K562 (cell line): ENCODE data around the gene MAP9. TPM values are rescaled to one million over a fixed set of nuclear protein-coding genes. Genes with fewer than 3 reads are reported as not detected.
A peak's percentile ranks its signal among the peaks of the same experiment; 100 is the strongest.

Source experiments
- ATAC-seq: fragments of 200-7000 bp; cut with Tn5 transposase; 3 replicates; pipeline ENCODE4 v1.9.1; 2020; ENCODE audit warnings: moderate library complexity
- Bru-seq: library from RNA; stranded (reverse); fragments of 400-500 nt; gene quantifications from one replicate; lab custom pipeline; 2021; lab: Mats Ljungman, UMichigan
- BruChase-seq, 2 experiments: library from RNA; stranded (reverse); fragments of 400-500 nt; gene quantifications; one replicate each; lab custom pipeline; 2021; lab: Mats Ljungman, UMichigan
- BruUV-seq: library from RNA; stranded (reverse); fragments of 400-500 nt; replicated peaks from 2 replicates; lab custom pipeline; 2021; lab: Mats Ljungman, UMichigan
- CTCF ChIA-PET: fragments of 300-600 bp; formaldehyde crosslinking; extraction: SDS; loops from one replicate; lab custom pipeline; 2021; ENCODE audit warnings: low intra/inter-chr PET ratio; lab: Yijun Ruan, JAX
- POLR2A ChIA-PET: fragments of 300-600, 350-650 bp; sonication (Branson Sonifier 250); formaldehyde crosslinking; extraction: SDS; loops from one replicate; lab custom pipeline; 2021; ENCODE audit warnings: antibody characterized with exemption, inconsistent platforms; lab: Yijun Ruan, JAX
- DNase-seq, 4 experiments: peaks; one replicate each; pipeline versions ENCODE4 v3.0.0 to v3.0.0-alpha.2; 2011 to 2018; ENCODE audit warnings: low spot score in 3 of 4, mixed read lengths in 3 of 4; ENCODE audit errors: extremely low read depth in 1 of 4
- FAIRE-seq: peaks from 2 replicates; lab custom pipeline; 2011; peaks lifted over from hg19 to GRCh38; lab: Jason Lieb, UNC
- H2AFZ ChIP-seq: 2 replicates; pipeline ENCODE4 v1.6.0; 2011; ENCODE audit warnings: low read depth, low read length, control low read depth, inconsistent platforms
- H3K27ac ChIP-seq: fragments of 200-600 bp; 3 replicates; pipeline ENCODE4 v1.8.0; 2011; ENCODE audit warnings: low read depth, mild to moderate bottlenecking, control low read depth, inconsistent platforms, low read length, moderate library complexity, mixed read lengths; ENCODE audit errors: extremely low read depth
- H3K27me3 ChIP-seq, 2 experiments: fragments of 300-600 bp in 1 of 2; 2 replicates in 1 of 2; 3 replicates in 1 of 2; pipeline versions ENCODE4 v1.6.0 to v1.8.0; 2011; ENCODE audit warnings: inconsistent platforms in 2 of 2, low read length in 2 of 2, mild to moderate bottlenecking in 1 of 2, mixed read lengths in 1 of 2, moderate library complexity in 1 of 2; ENCODE audit not compliant: control insufficient read depth in 2 of 2, insufficient read depth in 2 of 2
- H3K36me3 ChIP-seq: fragments of 300-600 bp; 3 replicates; pipeline ENCODE4 v1.8.0; 2011; ENCODE audit warnings: mild to moderate bottlenecking, low read length, inconsistent platforms; ENCODE audit not compliant: control insufficient read depth, insufficient read depth
- H3K4me1 ChIP-seq, 2 experiments: fragments of 200-600 bp in 1 of 2; replicated peaks in 1 of 2; 2 replicates in 1 of 2; 3 replicates in 1 of 2; pipeline versions ENCODE4 v1.5.1 to v1.8.0; 2011; ENCODE audit warnings: inconsistent platforms in 2 of 2, low read length in 2 of 2, mild to moderate bottlenecking in 1 of 2, mixed read lengths in 1 of 2, moderate library complexity in 1 of 2; ENCODE audit not compliant: control insufficient read depth in 2 of 2, insufficient read depth in 2 of 2
- H3K4me2 ChIP-seq: 2 replicates; pipeline ENCODE4 v1.6.1; 2011; ENCODE audit warnings: low read length, control low read depth, inconsistent platforms, mixed read lengths; ENCODE audit not compliant: insufficient read depth
- H3K4me3 ChIP-seq: fragments of 200-600 bp; sonication (generic), shearing (Covaris generic); 2 replicates; pipeline ENCODE4 v1.5.1; 2016; ENCODE audit warnings: control low read depth, inconsistent platforms
- H3K79me2 ChIP-seq: fragments of 200-600 bp; 3 replicates; pipeline ENCODE4 v1.8.0; 2011; ENCODE audit warnings: low read length, inconsistent platforms; ENCODE audit not compliant: control insufficient read depth, insufficient read depth
- H3K9ac ChIP-seq, 2 experiments: 2 replicates each; pipeline versions ENCODE4 v1.6.0 to v1.6.1; 2011; ENCODE audit warnings: low read depth in 2 of 2, low read length in 2 of 2, control low read depth in 1 of 2, inconsistent platforms in 1 of 2, mild to moderate bottlenecking in 1 of 2, mixed read lengths in 1 of 2; ENCODE audit not compliant: insufficient read depth in 1 of 2
- H3K9me1 ChIP-seq: one replicate; pipeline ENCODE4 v1.6.0; 2011; ENCODE audit warnings: inconsistent platforms, mild to moderate bottlenecking, low read length, moderate library complexity; ENCODE audit not compliant: control insufficient read depth, insufficient read depth
- H3K9me3 ChIP-seq: replicated peaks from 2 replicates; pipeline ENCODE4 v1.5.1; 2011; ENCODE audit warnings: low read depth, low read length, inconsistent platforms; ENCODE audit not compliant: control insufficient read depth, insufficient read depth
- H4K20me1 ChIP-seq: replicated peaks from 2 replicates; pipeline ENCODE4 v1.6.1; 2011; ENCODE audit warnings: low read length, inconsistent platforms, mixed read lengths; ENCODE audit not compliant: control insufficient read depth, insufficient read depth
- ATF6 ChIP-seq: sonication (generic); formaldehyde crosslinking; IDR thresholded peaks from 2 replicates; pipeline ENCODE4 v1.4.0; 2020; ENCODE audit warnings: mild to moderate bottlenecking, missing genetic modification reagents
- CHD2 ChIP-seq: IDR thresholded peaks from 2 replicates; pipeline ENCODE4 v1.6.1; 2011; ENCODE audit warnings: low read depth, low read length
- FUS ChIP-seq: fragments of 200-400 bp; formaldehyde crosslinking; optimal IDR thresholded peaks from 2 replicates; pipeline ENCODE3; 2017; ENCODE audit warnings: low read depth, low read length
- HMGXB4 ChIP-seq: sonication (generic); formaldehyde crosslinking; IDR thresholded peaks from 2 replicates; pipeline ENCODE4 v1.8.1; 2023; ENCODE audit warnings: mild to moderate bottlenecking, missing genetic modification reagents
- POLR3G ChIP-seq: IDR thresholded peaks from 2 replicates; pipeline ENCODE4 v1.6.1; 2011; ENCODE audit not compliant: insufficient read length, insufficient replicate concordance; ENCODE audit errors: extremely low read depth
- RFX1 ChIP-seq: fragments of 450-650 bp; IDR thresholded peaks from 2 replicates; pipeline ENCODE4 v1.6.1; 2016; ENCODE audit warnings: mild to moderate bottlenecking, moderate library complexity
- SMARCA4 ChIP-seq: fragments of 450-650 bp; IDR thresholded peaks from 2 replicates; pipeline ENCODE4 v1.6.1; 2016
- SMARCE1 ChIP-seq: fragments of 450-650 bp; IDR thresholded peaks from 2 replicates; pipeline ENCODE4 v1.7.1; 2016; ENCODE audit warnings: mild to moderate bottlenecking
- ZNF639 ChIP-seq, 2 experiments: fragments of 200-800 bp in 1 of 2; sonication (Bioruptor generic) in 1 of 2; sonication (generic) in 1 of 2; formaldehyde crosslinking in 1 of 2; IDR thresholded peaks in 1 of 2; conservative IDR thresholded peaks in 1 of 2; 2 replicates each; pipeline versions ENCODE4 v1.5.0 to v1.6.1; 2016 to 2020; ENCODE audit warnings: missing compliant biosample characterization in 1 of 2, missing genetic modification characterization in 1 of 2, missing genetic modification reagents in 1 of 2
- ZNF699 ChIP-seq: fragments of 250-450 bp; sonication (Bioruptor Pico); IDR thresholded peaks from 2 replicates; pipeline ENCODE4 v1.8.0; 2021; ENCODE audit warnings: mild to moderate bottlenecking, moderate library complexity; ENCODE audit not compliant: insufficient replicate concordance
- ZNF707 ChIP-seq: fragments of 250-450 bp; sonication (Bioruptor Pico); conservative IDR thresholded peaks from 2 replicates; pipeline ENCODE4 v1.8.0; 2022; ENCODE audit warnings: inconsistent platforms, mild to moderate bottlenecking, moderate library complexity
- ZNF77 ChIP-seq: fragments of 250-450 bp; sonication (Bioruptor Pico); IDR thresholded peaks from 2 replicates; pipeline ENCODE4 v1.5.0; 2020
- WGBS: fragments of 100-300 bp; shearing (Covaris generic); methylation state at CpG from one replicate; pipeline ENCODE4 v1.1.6; 2016; ENCODE audit warnings: low coverage, mixed read lengths; ENCODE audit not compliant: insufficient coverage; ENCODE audit errors: missing lambda C conversion rate; 5-methylcytosine and 5-hydroxymethylcytosine counted together
- in situ Hi-C: fragments of 300-500 bp; cut with MboI; formaldehyde crosslinking; loops from 4 replicates; pipeline ENCODE4 v1.15.0; 2018; ENCODE audit warnings: inconsistent platforms, mixed read lengths
- intact Hi-C: fragments of 100-400 bp; cut with micrococcal nuclease; formaldehyde crosslinking; loops from 2 replicates; pipeline ENCODE4 v1.14.2; 2022
- long read RNA-seq, 3 experiments: library from polyadenylated mRNA in 2 of 3; library from RNA in 1 of 3; unstranded in 2 of 3; stranded (forward) in 1 of 3; transcript quantifications; one replicate each; pipeline ENCODE4 v2.0.0, GENCODE V29; 2019 to 2022
- polyA minus RNA-seq, 3 experiments: library from RNA; depleted of rRNA, polyadenylated mRNA; stranded (reverse); fragments of >200 nt; gene quantifications; 2 replicates each; pipeline ENCODE4 v1.2.3, GENCODE V29; 2011
- polyA plus RNA-seq, 8 experiments: library from polyadenylated mRNA; depleted of rRNA in 4 of 8; stranded (reverse) in 5 of 8; unstranded in 3 of 8; fragments of >200 nt; fragmentation: Nextera tagmentation in 2 of 8; fragmentation: Illumina TruSeq in 1 of 8; extraction: Ambion mirVana in 2 of 8; extraction: Trizol in 1 of 8; gene quantifications; 2 replicates each; pipeline versions ENCODE4 v1.2.1 to v1.2.3, GENCODE V29; 2011 to 2014; ENCODE audit warnings: inconsistent platforms in 1 of 8, missing spikeins in 1 of 8
- total RNA-seq, 7 experiments: library from RNA; depleted of rRNA in 6 of 7; stranded (reverse); fragments of >200 nt in 6 of 7; fragmentation: Illumina TruSeq in 2 of 7; extraction: Trizol in 2 of 7; gene quantifications; 2 replicates each; pipeline versions ENCODE4 v1.2.1 to v1.2.3, GENCODE V29; 2011 to 2021; ENCODE audit warnings: low replicate concordance in 1 of 7

The MAP9 gene
- not detected in 2 replicates for total RNA-seq (2011; cell fraction: chromatin; rRNA removed; ENCODE audit: low replicate concordance)
- total RNA-seq (2011; cell fraction: nucleolus; rRNA removed): not detected in 2 replicates
- not detected in 2 replicates for total RNA-seq (2011; cell fraction: nucleoplasm; rRNA removed)
- total RNA-seq (2014; rRNA removed) (not detected in 2 replicates), total RNA-seq (2014; rRNA removed; fragmentation: Illumina TruSeq; extraction: Trizol) (not detected in 2 replicates), total RNA-seq (2015; rRNA removed; fragmentation: Illumina TruSeq; extraction: Trizol) (not detected in 2 replicates), total RNA-seq (2021) (0.07 and 0.09 TPM in 2 replicates), polyA plus RNA-seq (2011; rRNA removed) (not detected in 2 replicates), polyA plus RNA-seq (2014; fragmentation: Illumina TruSeq; extraction: Trizol) (not detected in 2 replicates), polyA plus RNA-seq (2014; fragmentation: Nextera tagmentation; extraction: Ambion mirVana) (not detected), polyA plus RNA-seq (2014; rRNA removed) (0.04 TPM in 1 of 2 replicates, not detected in the other), polyA minus RNA-seq (2011; rRNA and poly(A)+ RNA removed) (not detected in 2 replicates), Bru-seq, nascent RNA (percentile 16 among the genes with signal in this experiment), BruChase-seq, experiment 1, labeled RNA remaining after a 2-hour chase (percentile 6 among the genes with signal in this experiment), BruChase-seq, experiment 2, labeled RNA remaining after a 6-hour chase (percentile 13 among the genes with signal in this experiment)
- not detected in 2 replicates for polyA plus RNA-seq (2011; cell fraction: cytosol; rRNA removed)
- polyA plus RNA-seq (2011; cell fraction: nucleus; rRNA removed): not detected in 2 replicates
- 0.03 and 0.07 TPM in 2 replicates for polyA plus RNA-seq (2012)
- not detected in 2 replicates for polyA minus RNA-seq (2011; cell fraction: cytosol; rRNA and poly(A)+ RNA removed)
- polyA minus RNA-seq (2011; cell fraction: nucleus; rRNA and poly(A)+ RNA removed): not detected in 2 replicates
- long read RNA-seq, experiment 1: 0 reads
- long read RNA-seq, experiment 2: 0 reads
- long read RNA-seq, experiment 3, partial matches to known transcripts: 1 of 1 reads
- long read RNA-seq, experiment 3, other reads (novel, unspliced or antisense): 0 of 1 reads

GRCh38 chr4:155376387-155377268 is at the start of gene MAP9:
TSS of gene MAP9 (minus strand) at chr4:155376965. CDS start at chr4:155375850, 1,115 bp downstream.
- FAIRE-seq: no peak
- TF ChIP-seq SMARCE1 (no peak), POLR3G (no peak), FUS (no peak), ZNF639 (CRISPR knock-in tag; conservative IDR thresholded peaks at IDR 0.05 in 1 of 2, IDR thresholded peaks at IDR 0.05 in 1 of 2) (no peak), ZNF699 (CRISPR knock-in tag) (no peak), HMGXB4 (CRISPR knock-in tag) (no peak), RFX1 (peak; percentile 74), SMARCA4 (no peak), CHD2 (no peak), ZNF707 (no peak), ZNF77 (CRISPR knock-in tag) (no peak), ATF6 (no peak)

More at GRCh38 chr4:155376387-155377268, at the start of gene MAP9:
- intact Hi-C loops: loop anchor here (10.0 kb wide), 1 partner anchor 752 kb away; no protein-coding TSS in a partner anchor
- Histone ChIP-seq H3K9me3 (no peaks in the 10 kb centered on the region), H3K4me1 (peaks cover 0 to 6% of the 10 kb centered on the region in 2 experiments; a peak in 2 of 5 replicates), H3K79me2 (no peaks in the 10 kb centered on the region), H3K9ac (no peak within 1 kb of the TSS), H3K4me2 (no peak within 1 kb of the TSS), H4K20me1 (no peaks in the 10 kb centered on the region), H3K9me1 (no peaks in the 10 kb centered on the region), H3K27ac (no peak within 1 kb of the TSS), H3K4me3 (no peak within 1 kb of the TSS), H2AFZ (no peak within 1 kb of the TSS), H3K27me3 (no peaks in the 10 kb centered on the region), H3K36me3 (no peaks in the 10 kb centered on the region)
- WGBS: 12% methylated on average over 47 of the region's 66 CpGs
- no TSS peak for BruUV-seq
- in situ Hi-C loops: no loop called here
- DNase-seq (peak in 2 of 4 experiments; percentile 3 to 4), ATAC-seq (peak; percentile 54)
- CTCF ChIA-PET: no interaction called here
- POLR2A ChIA-PET: interaction anchor here (0.7 kb wide), 1 partner anchor 1727 kb away, joined by 3 read pairs; no protein-coding TSS in a partner anchor
